ENCODE data around the gene DNAJB13. TPM values are rescaled to one million over a fixed set of nuclear protein-coding genes. Genes with fewer than 3 reads are reported as not detected.

DNAJB13 gene
- polyA plus RNA-seq, 1 donor, result 3.7 TPM

DNA sequence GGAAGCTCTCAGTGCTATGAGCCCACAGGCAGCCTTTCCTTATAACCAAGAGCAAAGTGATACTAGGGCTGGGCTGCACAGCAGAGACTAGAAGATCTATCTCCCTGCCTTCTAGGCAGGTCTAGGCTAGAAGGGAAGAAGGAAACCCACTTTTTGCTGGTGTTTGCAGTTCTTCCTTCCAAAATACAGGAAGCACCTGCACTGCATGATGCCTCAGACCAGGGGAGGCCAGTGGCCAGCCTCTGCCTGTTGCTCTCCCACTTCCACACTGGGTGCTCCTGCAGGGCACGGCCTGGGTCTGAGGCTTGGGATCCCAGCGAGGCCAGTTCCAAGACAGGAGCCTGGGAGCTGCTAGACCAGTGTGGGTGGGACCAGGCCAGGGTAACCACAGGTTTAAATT is 64.1 kb downstream of the DNAJB13 start:
- no peak for DNase-seq

DNA sequence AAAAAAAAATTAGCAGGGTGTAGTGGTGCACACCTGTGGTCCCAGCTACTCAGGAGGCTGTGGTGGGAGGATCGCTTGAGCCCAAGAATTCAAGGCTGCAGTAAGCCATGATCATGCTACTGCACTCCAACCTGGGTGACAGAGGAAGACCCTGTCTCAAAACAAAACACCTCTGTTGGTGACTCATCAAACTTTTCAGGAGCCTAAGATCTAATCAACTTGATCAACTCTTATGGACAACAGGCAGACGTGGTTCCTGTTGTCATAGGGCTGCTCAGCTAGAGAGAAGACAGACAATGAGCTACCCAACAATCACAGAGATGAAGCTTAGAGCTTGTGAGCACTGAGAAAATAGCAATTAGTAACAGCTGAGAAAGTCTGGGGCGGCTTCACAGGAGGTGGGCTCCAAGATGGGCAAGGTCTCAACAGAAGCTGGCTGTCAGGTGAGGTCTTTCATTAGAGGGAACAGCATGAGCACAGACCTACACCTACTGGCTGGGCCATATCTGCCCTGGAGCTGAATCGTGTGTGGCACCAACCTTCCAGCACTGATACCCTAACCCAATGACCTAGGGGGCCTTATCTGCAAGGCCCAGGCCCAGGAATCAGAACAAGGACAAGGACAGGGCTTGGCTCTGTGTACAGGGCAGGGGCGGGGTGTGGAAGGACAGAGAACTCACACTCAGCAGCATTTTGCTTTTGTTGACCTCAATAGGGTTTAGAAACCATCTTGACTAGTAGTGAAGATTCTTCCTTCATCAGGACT is 65.3 kb downstream of the DNAJB13 start:
- no peak for DNase-seq

DNA sequence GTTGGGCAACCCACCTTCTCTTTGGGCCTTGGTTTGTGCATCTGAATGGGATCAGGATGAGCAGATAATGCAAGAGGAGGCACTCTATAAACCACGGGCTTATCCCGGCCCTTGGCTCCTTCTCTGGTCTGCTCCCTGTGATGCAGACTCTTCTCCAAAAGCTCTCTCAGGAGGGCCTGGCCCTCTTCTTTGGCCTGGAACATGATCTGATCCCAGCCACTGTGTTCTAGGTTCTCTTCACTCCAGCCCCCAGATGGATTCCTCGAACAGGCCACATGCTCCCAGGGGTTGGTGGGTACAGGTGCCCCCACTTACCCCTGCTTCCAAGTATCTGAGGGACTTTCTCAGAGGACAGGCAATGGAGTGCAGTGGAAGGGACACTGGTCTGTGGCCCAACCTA is 66.8 kb downstream of the DNAJB13 start:
- DNase-seq, result no peak

DNA sequence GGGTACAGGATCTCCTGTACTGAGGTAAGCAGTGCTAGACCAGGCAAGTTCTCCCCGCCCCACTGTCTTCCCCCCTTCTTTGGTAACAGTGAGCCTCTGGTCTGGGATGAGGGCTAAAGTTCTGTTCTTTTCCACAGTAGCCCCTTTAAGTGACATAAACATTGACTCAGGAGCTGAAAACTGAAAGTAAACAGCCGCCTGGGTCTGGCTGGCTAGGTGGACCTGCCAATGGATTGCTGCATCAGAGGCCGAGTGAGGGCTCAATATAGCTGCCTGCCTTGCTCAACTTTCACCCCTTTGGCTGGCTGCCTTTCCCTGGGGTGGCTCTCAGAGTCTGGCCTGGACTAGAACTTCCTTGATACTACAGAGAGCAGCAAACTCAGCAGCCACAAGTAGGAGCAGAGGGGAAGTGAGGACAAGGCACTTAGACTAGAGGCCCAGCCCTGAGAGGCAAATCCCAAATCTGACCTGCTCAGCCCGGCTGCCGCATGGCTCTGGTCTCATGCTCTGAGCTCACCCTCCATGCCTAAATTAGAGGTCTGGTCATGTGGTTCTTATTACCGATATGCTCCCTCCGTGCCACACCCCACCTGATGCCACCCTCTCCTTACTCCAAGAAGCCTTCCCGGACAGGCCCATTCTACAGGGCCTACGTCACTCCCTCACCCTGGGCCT is 67.6 kb downstream of the DNAJB13 start:
- peak; percentile 10 for DNase-seq

DNA sequence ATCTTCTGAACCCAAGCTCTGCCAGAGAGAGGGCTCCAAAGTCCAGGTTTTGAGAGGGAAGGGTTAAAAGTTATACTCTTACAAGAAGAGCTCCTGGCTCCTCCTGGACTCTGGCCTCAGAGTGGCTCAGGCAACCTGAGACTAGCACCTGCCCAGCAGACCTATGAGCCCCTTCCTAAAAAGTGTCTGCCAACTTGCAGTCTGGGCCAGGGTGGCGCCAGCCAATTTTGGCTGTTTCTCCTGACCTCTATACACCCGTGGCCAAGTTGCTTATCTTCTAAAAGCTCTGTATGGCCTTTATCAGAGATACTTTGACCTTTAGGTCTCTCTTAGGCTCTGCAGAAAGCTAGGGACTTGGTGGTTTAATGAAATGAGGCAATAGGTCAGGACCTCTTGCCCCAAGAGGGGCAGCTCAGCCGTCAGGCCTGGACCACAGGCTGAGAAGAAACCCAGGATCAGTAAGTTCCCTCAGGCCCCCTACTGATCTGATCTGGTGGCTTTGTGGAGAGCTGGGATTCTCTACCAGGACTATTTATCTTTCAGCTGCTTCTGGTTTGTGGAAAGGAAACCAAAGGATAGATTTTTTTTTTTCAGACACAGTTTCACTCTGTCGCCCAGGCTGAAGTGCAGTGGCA is 68.4 kb downstream of the DNAJB13 start:
- no peak for DNase-seq

DNA sequence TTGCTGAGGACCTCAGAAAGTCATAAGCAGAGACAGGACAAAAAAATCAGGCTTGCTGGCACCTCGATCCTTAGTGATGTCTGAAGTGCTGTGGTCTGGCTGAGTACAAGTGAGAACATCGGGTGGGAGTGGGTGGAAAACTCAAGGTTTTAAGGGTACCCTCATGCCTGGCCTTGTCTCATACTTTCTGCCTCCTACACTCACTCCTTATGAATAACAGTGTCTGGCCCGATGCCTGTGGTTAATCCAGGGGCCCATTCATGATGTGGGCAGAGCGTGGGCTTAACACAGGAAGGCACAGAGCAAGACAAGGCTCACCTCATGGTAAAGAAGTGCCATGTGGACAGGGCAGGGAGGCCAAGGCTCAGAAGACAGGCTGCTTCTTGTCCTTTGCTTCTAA is 69.0 kb downstream of the DNAJB13 start:
- no peak for DNase-seq

Other genes starting within 250 kb of the DNAJB13 start
- gene RAB6A, start 190.0 kb upstream of the DNAJB13 start, polyA plus RNA-seq (ENCODE audit: insufficient read length), result 115 TPM
- 66.8 TPM for gene MRPL48, start 163.2 kb upstream of the DNAJB13 start, polyA plus RNA-seq (ENCODE audit: insufficient read length)
- 61.1 TPM for gene COA4, start 74.2 kb upstream of the DNAJB13 start, polyA plus RNA-seq (ENCODE audit: insufficient read length)
- gene PAAF1, start 74.0 kb upstream of the DNAJB13 start, polyA plus RNA-seq (ENCODE audit: insufficient read length), result 40.1 TPM
- gene UCP2, start 31.8 kb downstream of the DNAJB13 start, polyA plus RNA-seq (ENCODE audit: insufficient read length), result 68.7 TPM
- gene UCP3, start 58.1 kb downstream of the DNAJB13 start, polyA plus RNA-seq (ENCODE audit: insufficient read length), result 4.8 TPM
- 25.6 TPM for gene C2CD3, start 220.0 kb downstream of the DNAJB13 start, polyA plus RNA-seq (ENCODE audit: insufficient read length)
- 42.7 TPM for gene PPME1, start 220.3 kb downstream of the DNAJB13 start, polyA plus RNA-seq (ENCODE audit: insufficient read length)

All from left kidney (tissue), 2 donors.